LNCaP clone FGC (cell line): ENCODE data around the gene POLR2I.
A peak's percentile ranks its signal among the peaks of the same experiment; 100 is the strongest.

Source experiments
- DNase-seq: peaks from one replicate; pipeline ENCODE4 v3.0.0-alpha.2; 2011; ENCODE audit warnings: low read depth
- H3K4me3 ChIP-seq: 2 replicates; pipeline ENCODE4 v1.5.1; 2011; ENCODE audit warnings: mild to moderate bottlenecking, low read depth, low read length, control low read depth
- CTCF ChIP-seq: IDR thresholded peaks from 2 replicates; pipeline ENCODE4 v1.5.1; 2012; ENCODE audit warnings: mild to moderate bottlenecking; ENCODE audit not compliant: control insufficient read depth, insufficient read depth; ENCODE audit errors: extremely low read depth

Gene POLR2I

GRCh38 chr19:36114721-36115452 is at the start of gene POLR2I:
Gene POLR2I (minus strand): TSS chr19:36114875. CDS start chr19:36114856, 19 bp downstream.
- no peak for TF ChIP-seq CTCF
- peak; percentile 99 for DNase-seq
- peak within 1 kb of the TSS; percentile 99 for H3K4me3 ChIP-seq

- TF ChIP-seq CTCF = no peak
- no peak overlapping the region for H3K4me3 ChIP-seq
- no peak for DNase-seq
These were observed 49.1 kb upstream of the POLR2I start for GRCh38 chr19:36163813-36164212.

- TF ChIP-seq CTCF = no peak
- no peak overlapping the region for H3K4me3 ChIP-seq
- no peak for DNase-seq
These were observed 46.3 kb upstream of the POLR2I start for GRCh38 chr19:36160821-36161596.

GRCh38 chr19:36153126-36153525 is 38.5 kb upstream of the POLR2I start:
- no peak overlapping the region for H3K4me3 ChIP-seq
- DNase-seq = no peak
- no peak for TF ChIP-seq CTCF

GRCh38 chr19:36152352-36153091 is 37.8 kb upstream of the POLR2I start, which contains the start of gene COX7A1:
Gene COX7A1 (minus strand): TSS chr19:36152447. CDS start chr19:36152407, 40 bp downstream.
- no peak for TF ChIP-seq CTCF
- no peak within 1 kb of the TSS for H3K4me3 ChIP-seq
- no peak for DNase-seq

GRCh38 chr19:36152019-36152351 is 37.3 kb upstream of the POLR2I start:
- H3K4me3 ChIP-seq = no peak overlapping the region
- no peak for DNase-seq

More at GRCh38 chr19:36152019-36152351, 37.3 kb upstream of the POLR2I start:
- no peak for TF ChIP-seq CTCF
